HCT116 (cell line): ENCODE results near the gene SCFD2. TPM values are rescaled to one million over a fixed set of nuclear protein-coding genes. Genes with fewer than 3 reads are reported as not detected.

Source experiments
- ATAC-seq: fragments of 200-7000 bp; cut with Tn5 transposase; 2 replicates; pipeline ENCODE4 v1.9.1; 2020; ENCODE audit warnings: mild to moderate bottlenecking, moderate library complexity
- BruUV-seq: library from RNA; stranded (reverse); fragments of 400-500 nt; replicated peaks from 2 replicates; lab custom pipeline; 2021; lab: Mats Ljungman, UMichigan
- CTCF ChIA-PET: fragments of 300-600 bp; sonication (Branson Sonifier 250); formaldehyde crosslinking; loops from one replicate; lab custom pipeline; 2021; ENCODE audit warnings: antibody characterized with exemption; lab: Charles Lee
- POLR2A ChIA-PET: fragments of 300-600, 350-600 bp; sonication (Branson Sonifier 250); formaldehyde crosslinking; loops from one replicate; lab custom pipeline; 2021; ENCODE audit warnings: antibody characterized with exemption; lab: Charles Lee
- RAD21 ChIA-PET, 2 experiments: fragments of 300-600 bp; sonication (Branson Sonifier 250); formaldehyde crosslinking; loops; one replicate each; lab custom pipeline; 2023; ENCODE audit warnings: low total read pairs in 2 of 2; ENCODE audit not compliant: uncharacterized antibody in 2 of 2, unreplicated experiment in 2 of 2, low non-redundant PET in 1 of 2; lab: Charles Lee
- DNase-seq: peaks from one replicate; pipeline ENCODE4 v3.0.0-alpha.2; 2010; ENCODE audit warnings: low read depth, low spot score
- H2AFZ ChIP-seq: fragments of 200-600 bp; shearing (Covaris generic), sonication (generic); 2 replicates; pipeline ENCODE4 v1.6.1; 2017; ENCODE audit warnings: low read depth, mixed run types, mixed read lengths, antibody characterized with exemption, low read length; ENCODE audit not compliant: poor library complexity, severe bottlenecking
- H3K27ac ChIP-seq: 2 replicates; pipeline ENCODE4 v1.5.1; 2012; ENCODE audit warnings: low read depth, low read length
- H3K27me3 ChIP-seq: fragments of 200-600 bp; sonication (generic); 2 replicates; pipeline ENCODE4 v1.6.1; 2016; ENCODE audit warnings: mixed run types, low read length, mixed read lengths; ENCODE audit not compliant: insufficient read depth
- H3K36me3 ChIP-seq, 2 experiments: fragments of 200-500 bp in 1 of 2; fragments of 200-600 bp in 1 of 2; sonication (Bioruptor generic) in 1 of 2; sonication (generic) in 1 of 2; 2 replicates each; pipeline versions ENCODE4 v1.5.1 to v1.6.1; 2014 to 2016; ENCODE audit warnings: low read length in 2 of 2, inconsistent platforms in 1 of 2, mixed read lengths in 1 of 2, mixed run types in 1 of 2; ENCODE audit not compliant: insufficient read depth in 2 of 2, control insufficient read depth in 1 of 2
- H3K4me1 ChIP-seq, 2 experiments: fragments of 200-600 bp in 1 of 2; sonication (generic) in 1 of 2; 2 replicates each; pipeline versions ENCODE4 v1.5.1 to v1.6.1; 2012 to 2017; ENCODE audit warnings: low read length in 2 of 2, inconsistent platforms in 1 of 2, mild to moderate bottlenecking in 1 of 2, mixed read lengths in 1 of 2, mixed run types in 1 of 2, moderate library complexity in 1 of 2; ENCODE audit not compliant: insufficient read depth in 2 of 2, control insufficient read depth in 1 of 2
- H3K4me2 ChIP-seq: fragments of 200-600 bp; sonication (generic); 2 replicates; pipeline ENCODE4 v1.6.1; 2017; ENCODE audit warnings: mixed run types, low read length, mixed read lengths
- H3K4me3 ChIP-seq, 2 experiments: fragments of 200-600 bp in 1 of 2; sonication (generic) in 1 of 2; replicated peaks in 1 of 2; 2 replicates each; pipeline ENCODE4 v1.5.1; 2011 to 2016; ENCODE audit warnings: low read length in 2 of 2, control low read depth in 1 of 2, low read depth in 1 of 2, mild to moderate bottlenecking in 1 of 2, mixed read lengths in 1 of 2, mixed run types in 1 of 2
- H3K79me2 ChIP-seq: fragments of 200-600 bp; sonication (generic); 2 replicates; pipeline ENCODE4 v1.6.1; 2017; ENCODE audit warnings: mild to moderate bottlenecking, mixed run types, low read length, moderate library complexity, mixed read lengths; ENCODE audit not compliant: insufficient read depth
- H3K9ac ChIP-seq: fragments of 200-600 bp; sonication (generic); 2 replicates; pipeline ENCODE4 v1.6.1; 2016; ENCODE audit warnings: low read length, mixed read lengths
- H3K9me2 ChIP-seq: fragments of 200-600 bp; sonication (generic), shearing (Covaris generic); 2 replicates; pipeline ENCODE4 v1.6.1; 2017; ENCODE audit warnings: mixed run types, mild to moderate bottlenecking, moderate library complexity; ENCODE audit not compliant: insufficient read depth
- H3K9me3 ChIP-seq, 2 experiments: fragments of 200-500 bp in 1 of 2; fragments of 200-600 bp in 1 of 2; sonication (Bioruptor generic) in 1 of 2; sonication (generic) in 1 of 2; 2 replicates each; pipeline ENCODE4 v1.6.1; 2014 to 2017; ENCODE audit warnings: low read length in 2 of 2, mixed read lengths in 2 of 2, inconsistent platforms in 1 of 2, low read depth in 1 of 2, mild to moderate bottlenecking in 1 of 2, mixed run types in 1 of 2, moderate library complexity in 1 of 2; ENCODE audit not compliant: control insufficient read depth in 1 of 2, insufficient read depth in 1 of 2
- H4K20me1 ChIP-seq: fragments of 200-600 bp; sonication (generic), shearing (Covaris generic); 2 replicates; pipeline ENCODE4 v1.6.1; 2017; ENCODE audit warnings: mixed run types, mild to moderate bottlenecking, moderate library complexity; ENCODE audit not compliant: insufficient read depth
- EGR1 ChIP-seq: IDR thresholded peaks from 2 replicates; pipeline ENCODE4 v1.6.1; 2012; ENCODE audit warnings: low read depth
- ELF1 ChIP-seq: IDR thresholded peaks from 2 replicates; pipeline ENCODE4 v1.6.1; 2012; ENCODE audit warnings: low read depth, borderline replicate concordance
- SP1 ChIP-seq: IDR thresholded peaks from 2 replicates; pipeline ENCODE4 v1.6.1; 2012; ENCODE audit warnings: low read depth
- intact Hi-C: fragments of 100-400 bp; cut with micrococcal nuclease; formaldehyde crosslinking; loops from 2 replicates; pipeline ENCODE4 v1.10.0; 2022
- total RNA-seq: library from RNA; stranded (reverse); gene quantifications from one replicate; pipeline ENCODE4 v1.2.1, GENCODE V29; 2021; ENCODE audit not compliant: unreplicated experiment
- TF ChIP-seq, protein P1 (sequence below): IDR thresholded peaks from 2 replicates; pipeline ENCODE4 v1.6.1; 2012

SCFD2 gene
- total RNA-seq, 1 experiment from 2014 or later, result 13.6 TPM

- Histone ChIP-seq H3K9me3 (peaks cover 0 to 4% of the 10 kb centered on the region in 2 experiments; a peak in 1 of 4 replicates), H3K9ac (no peak overlapping the region), H3K9me2 (no peaks in the 10 kb centered on the region), H3K27ac (no peak overlapping the region), H3K4me1 (peaks cover 0 to 5% of the 10 kb centered on the region in 2 experiments; a peak in 1 of 4 replicates), H3K36me3 (no peaks in the 10 kb centered on the region), H3K4me2 (no peak overlapping the region), H3K79me2 (no peaks in the 10 kb centered on the region), H2AFZ (no peak overlapping the region), H3K27me3 (no peaks in the 10 kb centered on the region), H3K4me3 (no peak overlapping the region), H4K20me1 (no peaks in the 10 kb centered on the region)
- ChIA-PET POLR2A (no interaction called here), RAD21 (no interaction called here), CTCF (no interaction called here)
- intact Hi-C loops, result no loop called here
- DNase-seq (no peak), ATAC-seq (no peak)
- no TSS peak for BruUV-seq
- TF ChIP-seq, protein P1, sequence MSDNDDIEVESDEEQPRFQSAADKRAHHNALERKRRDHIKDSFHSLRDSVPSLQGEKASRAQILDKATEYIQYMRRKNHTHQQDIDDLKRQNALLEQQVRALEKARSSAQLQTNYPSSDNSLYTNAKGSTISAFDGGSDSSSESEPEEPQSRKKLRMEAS, result no peak
Measured at GRCh38 chr4:53103481-53103880, 262.4 kb downstream of the SCFD2 start.

- no peak overlapping the region for H3K4me3 ChIP-seq
- ChIA-PET RAD21 (no interaction called here), CTCF (no interaction called here), POLR2A (no interaction called here)
- H3K36me3 ChIP-seq, result no peaks in the 10 kb centered on the region
- no peaks in the 10 kb centered on the region for H3K27me3 ChIP-seq
- no peak for TF ChIP-seq ELF1
- TF ChIP-seq SP1, result no peak
- TF ChIP-seq EGR1, result no peak
- no peak overlapping the region for H3K4me2 ChIP-seq
- ATAC-seq (no peak), DNase-seq (no peak)
- no peaks in the 10 kb centered on the region for H4K20me1 ChIP-seq
- no peaks in the 10 kb centered on the region for H3K9me2 ChIP-seq
- no peaks in the 10 kb centered on the region for H3K79me2 ChIP-seq
- peaks cover 0 to 5% of the 10 kb centered on the region in 2 experiments; a peak in 1 of 4 replicates for H3K4me1 ChIP-seq
- H3K27ac ChIP-seq, result no peak overlapping the region
- BruUV-seq, result no TSS peak
- intact Hi-C loops, result no loop called here
- no peak overlapping the region for H3K9ac ChIP-seq
- peaks cover 0 to 4% of the 10 kb centered on the region in 2 experiments; a peak in 1 of 4 replicates for H3K9me3 ChIP-seq
- no peak overlapping the region for H2AFZ ChIP-seq
Measured at GRCh38 chr4:53101191-53101581, 264.7 kb downstream of the SCFD2 start.
